ENCODE results near the gene GMPPA. TPM values are rescaled to one million over a fixed set of nuclear protein-coding genes. Genes with fewer than 3 reads are reported as not detected.

The GMPPA gene
- total and polyA plus RNA-seq, 9 of the 15 experiments (the other 6 are each of a cell fraction or from before 2014, with no cell fraction given), result 7.0 to 101 (median 66.7) TPM

- no peak for TF ChIP-seq BRD4 (IDR thresholded peaks at IDR 0.05)
- TF ChIP-seq ZNF766 (CRISPR knock-in tag; conservative IDR thresholded peaks at IDR 0.05), result peak; percentile 45; the same call in 1 of the 2 replicates
- TF ChIP-seq ZNF384 (IDR thresholded peaks at IDR 0.05; ENCODE audit: low read depth, low read length), result no peak
- TF ChIP-seq LCOR (CRISPR knock-in tag; IDR thresholded peaks at IDR 0.05), result no peak
- TF ChIP-seq XRCC3 (IDR thresholded peaks at IDR 0.05), result no peak
- no peak for TF ChIP-seq PTTG1 (tag; IDR thresholded peaks at IDR 0.05; ENCODE audit: low read depth)
- TF ChIP-seq SREBF1 (IDR thresholded peaks at IDR 0.05; ENCODE audit: borderline replicate concordance, low read depth, low read length), result no peak
- TF ChIP-seq CBX2 (IDR thresholded peaks at IDR 0.05; ENCODE audit: insufficient read depth, low read length, poor library complexity, severe bottlenecking), result no peak
- TF ChIP-seq TAF7 (tag; IDR thresholded peaks at IDR 0.05), result no peak
- TF ChIP-seq XRCC5 (IDR thresholded peaks at IDR 0.05; ENCODE audit: low read depth, low read length), result no peak
- no peak for TF ChIP-seq ID3 (CRISPR knock-in tag; IDR thresholded peaks at IDR 0.05)
- no peak for TF ChIP-seq ID3 (tag; IDR thresholded peaks at IDR 0.05)
- TF ChIP-seq FOS (IDR thresholded peaks at IDR 0.05; ENCODE audit: extremely low read depth, insufficient read length), result no peak
- no peak for TF ChIP-seq DMBX1 (CRISPR knock-in tag; IDR thresholded peaks at IDR 0.05; ENCODE audit: borderline replicate concordance)
- no peak for TF ChIP-seq SRSF7 (optimal IDR thresholded peaks at IDR 0.05; ENCODE audit: low read depth, low read length)
- TF ChIP-seq NELFE (IDR thresholded peaks at IDR 0.05; ENCODE audit: insufficient read depth, insufficient read length), result no peak
- no peak for TF ChIP-seq SMARCC2 (IDR thresholded peaks at IDR 0.05; ENCODE audit: low read depth)
- TF ChIP-seq ARHGAP35 (IDR thresholded peaks at IDR 0.05; ENCODE audit: partially characterized antibody), result no peak
- peak; percentile 53 for TF ChIP-seq NCOR1 (IDR thresholded peaks at IDR 0.05)
- no peak for TF ChIP-seq PHTF2 (CRISPR knock-in tag; IDR thresholded peaks at IDR 0.05)
- TF ChIP-seq ARID4B (CRISPR knock-in tag; IDR thresholded peaks at IDR 0.05), result no peak
- no peak for TF ChIP-seq ZBTB49 (CRISPR knock-in tag; IDR thresholded peaks at IDR 0.05; ENCODE audit: borderline replicate concordance)
Measured at GRCh38 chr2:219522111-219523030, 23.7 kb downstream of the GMPPA start (continued).

All from K562 (cell line).